ENCODE data around the gene TDO2. TPM values are rescaled to one million over a fixed set of nuclear protein-coding genes. Genes with fewer than 3 reads are reported as not detected.

Gene TDO2
- total RNA-seq, 1 experiment from 2014 or later, result 0.13 TPM

DNA sequence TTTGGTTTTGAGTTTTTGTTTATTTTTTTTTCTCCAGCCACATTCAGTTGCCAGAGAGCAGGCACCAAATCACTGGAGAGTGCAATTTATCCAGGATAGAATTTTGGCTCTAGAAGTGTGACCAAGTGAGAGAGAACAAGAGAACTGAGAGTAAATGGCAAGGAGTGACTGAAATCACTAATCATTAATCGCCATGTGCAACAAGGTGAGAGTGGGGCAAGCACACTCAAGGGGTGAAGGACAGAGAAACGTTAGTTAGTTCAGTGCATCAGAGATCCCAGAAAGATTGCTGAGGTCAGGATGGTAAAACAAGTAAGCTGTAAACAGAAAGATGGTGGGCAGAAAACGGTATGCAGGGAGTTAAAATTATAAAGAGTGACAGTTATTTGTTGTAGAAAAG is 19.6 kb upstream of the TDO2 start:
- POLR2A ChIA-PET, result interaction anchor here (0.7 kb wide), 1 partner anchor 14 kb away, joined by 4 read pairs; no protein-coding TSS in a partner anchor
- CTCF ChIA-PET, result no interaction called here
- no peak overlapping the region for H3K27ac Mint-ChIP-seq

DNA sequence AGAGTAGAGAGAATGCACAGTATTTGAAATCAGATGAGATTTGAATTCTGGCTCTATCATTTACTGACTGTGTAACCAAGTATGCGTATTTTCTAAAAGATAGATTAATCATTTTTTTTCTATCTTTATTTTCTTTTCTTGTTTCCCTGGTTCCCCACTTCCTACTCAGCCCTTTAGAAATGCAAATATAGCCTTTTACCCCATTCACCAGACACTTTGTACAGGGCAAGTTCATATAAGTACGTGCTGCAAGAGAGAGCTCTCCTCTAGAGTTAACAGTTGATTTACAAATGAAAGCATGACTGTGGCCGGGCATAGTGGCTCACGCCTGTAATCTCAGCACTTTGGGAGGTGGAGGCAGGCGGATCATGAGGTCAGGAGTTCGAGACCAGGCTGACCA is 17.8 kb upstream of the TDO2 start:
- POLR2A ChIA-PET, result no interaction called here
- TF ChIP-seq, protein P1, sequence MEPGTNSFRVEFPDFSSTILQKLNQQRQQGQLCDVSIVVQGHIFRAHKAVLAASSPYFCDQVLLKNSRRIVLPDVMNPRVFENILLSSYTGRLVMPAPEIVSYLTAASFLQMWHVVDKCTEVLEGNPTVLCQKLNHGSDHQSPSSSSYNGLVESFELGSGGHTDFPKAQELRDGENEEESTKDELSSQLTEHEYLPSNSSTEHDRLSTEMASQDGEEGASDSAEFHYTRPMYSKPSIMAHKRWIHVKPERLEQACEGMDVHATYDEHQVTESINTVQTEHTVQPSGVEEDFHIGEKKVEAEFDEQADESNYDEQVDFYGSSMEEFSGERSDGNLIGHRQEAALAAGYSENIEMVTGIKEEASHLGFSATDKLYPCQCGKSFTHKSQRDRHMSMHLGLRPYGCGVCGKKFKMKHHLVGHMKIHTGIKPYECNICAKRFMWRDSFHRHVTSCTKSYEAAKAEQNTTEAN (CRISPR knock-in tag; IDR thresholded peaks at IDR 0.05), result no peak
- TF ChIP-seq ATF1 (CRISPR knock-in tag; IDR thresholded peaks at IDR 0.05) (no peak), OVOL2 (CRISPR knock-in tag; IDR thresholded peaks at IDR 0.05; ENCODE audit: borderline replicate concordance) (no peak), TEAD4 (CRISPR knock-in tag; IDR thresholded peaks at IDR 0.05) (no peak), CBFB (CRISPR knock-in tag; IDR thresholded peaks at IDR 0.05; ENCODE audit: low read depth) (no peak), GRHL2 (CRISPR knock-in tag; IDR thresholded peaks at IDR 0.05; ENCODE audit: insufficient replicate concordance, severe bottlenecking) (no peak), SMAD3 (CRISPR knock-in tag; IDR thresholded peaks at IDR 0.05; ENCODE audit: borderline replicate concordance) (no peak), GTF2I (CRISPR knock-in tag; conservative IDR thresholded peaks at IDR 0.05) (no peak), FOXJ3 (CRISPR knock-in tag; IDR thresholded peaks at IDR 0.05; ENCODE audit: borderline replicate concordance) (no peak), NFYB (CRISPR knock-in tag; conservative IDR thresholded peaks at IDR 0.05; ENCODE audit: low read depth) (no peak), NR2C2 (CRISPR knock-in tag; IDR thresholded peaks at IDR 0.05) (no peak), CREB1 (CRISPR knock-in tag; IDR thresholded peaks at IDR 0.05) (no peak), NFATC4 (CRISPR knock-in tag; IDR thresholded peaks at IDR 0.05) (no peak), ZNF121 (CRISPR knock-in tag; IDR thresholded peaks at IDR 0.05) (no peak), CREM (CRISPR knock-in tag; IDR thresholded peaks at IDR 0.05) (no peak)
- TF ChIP-seq, protein P2, sequence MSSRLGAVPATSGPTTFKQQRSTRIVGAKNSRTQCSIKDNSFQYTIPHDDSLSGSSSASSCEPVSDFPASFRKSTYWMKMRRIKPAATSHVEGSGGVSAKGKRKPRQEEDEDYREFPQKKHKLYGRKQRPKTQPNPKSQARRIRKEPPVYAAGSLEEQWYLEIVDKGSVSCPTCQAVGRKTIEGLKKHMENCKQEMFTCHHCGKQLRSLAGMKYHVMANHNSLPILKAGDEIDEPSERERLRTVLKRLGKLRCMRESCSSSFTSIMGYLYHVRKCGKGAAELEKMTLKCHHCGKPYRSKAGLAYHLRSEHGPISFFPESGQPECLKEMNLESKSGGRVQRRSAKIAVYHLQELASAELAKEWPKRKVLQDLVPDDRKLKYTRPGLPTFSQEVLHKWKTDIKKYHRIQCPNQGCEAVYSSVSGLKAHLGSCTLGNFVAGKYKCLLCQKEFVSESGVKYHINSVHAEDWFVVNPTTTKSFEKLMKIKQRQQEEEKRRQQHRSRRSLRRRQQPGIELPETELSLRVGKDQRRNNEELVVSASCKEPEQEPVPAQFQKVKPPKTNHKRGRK (CRISPR knock-in tag; IDR thresholded peaks at IDR 0.05; ENCODE audit: borderline replicate concordance), result no peak
- TF ChIP-seq, protein P3, sequence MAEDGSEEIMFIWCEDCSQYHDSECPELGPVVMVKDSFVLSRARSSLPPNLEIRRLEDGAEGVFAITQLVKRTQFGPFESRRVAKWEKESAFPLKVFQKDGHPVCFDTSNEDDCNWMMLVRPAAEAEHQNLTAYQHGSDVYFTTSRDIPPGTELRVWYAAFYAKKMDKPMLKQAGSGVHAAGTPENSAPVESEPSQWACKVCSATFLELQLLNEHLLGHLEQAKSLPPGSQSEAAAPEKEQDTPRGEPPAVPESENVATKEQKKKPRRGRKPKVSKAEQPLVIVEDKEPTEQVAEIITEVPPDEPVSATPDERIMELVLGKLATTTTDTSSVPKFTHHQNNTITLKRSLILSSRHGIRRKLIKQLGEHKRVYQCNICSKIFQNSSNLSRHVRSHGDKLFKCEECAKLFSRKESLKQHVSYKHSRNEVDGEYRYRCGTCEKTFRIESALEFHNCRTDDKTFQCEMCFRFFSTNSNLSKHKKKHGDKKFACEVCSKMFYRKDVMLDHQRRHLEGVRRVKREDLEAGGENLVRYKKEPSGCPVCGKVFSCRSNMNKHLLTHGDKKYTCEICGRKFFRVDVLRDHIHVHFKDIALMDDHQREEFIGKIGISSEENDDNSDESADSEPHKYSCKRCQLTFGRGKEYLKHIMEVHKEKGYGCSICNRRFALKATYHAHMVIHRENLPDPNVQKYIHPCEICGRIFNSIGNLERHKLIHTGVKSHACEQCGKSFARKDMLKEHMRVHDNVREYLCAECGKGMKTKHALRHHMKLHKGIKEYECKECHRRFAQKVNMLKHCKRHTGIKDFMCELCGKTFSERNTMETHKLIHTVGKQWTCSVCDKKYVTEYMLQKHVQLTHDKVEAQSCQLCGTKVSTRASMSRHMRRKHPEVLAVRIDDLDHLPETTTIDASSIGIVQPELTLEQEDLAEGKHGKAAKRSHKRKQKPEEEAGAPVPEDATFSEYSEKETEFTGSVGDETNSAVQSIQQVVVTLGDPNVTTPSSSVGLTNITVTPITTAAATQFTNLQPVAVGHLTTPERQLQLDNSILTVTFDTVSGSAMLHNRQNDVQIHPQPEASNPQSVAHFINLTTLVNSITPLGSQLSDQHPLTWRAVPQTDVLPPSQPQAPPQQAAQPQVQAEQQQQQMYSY (CRISPR knock-in tag; IDR thresholded peaks at IDR 0.05), result no peak
- TF ChIP-seq, protein P4, sequence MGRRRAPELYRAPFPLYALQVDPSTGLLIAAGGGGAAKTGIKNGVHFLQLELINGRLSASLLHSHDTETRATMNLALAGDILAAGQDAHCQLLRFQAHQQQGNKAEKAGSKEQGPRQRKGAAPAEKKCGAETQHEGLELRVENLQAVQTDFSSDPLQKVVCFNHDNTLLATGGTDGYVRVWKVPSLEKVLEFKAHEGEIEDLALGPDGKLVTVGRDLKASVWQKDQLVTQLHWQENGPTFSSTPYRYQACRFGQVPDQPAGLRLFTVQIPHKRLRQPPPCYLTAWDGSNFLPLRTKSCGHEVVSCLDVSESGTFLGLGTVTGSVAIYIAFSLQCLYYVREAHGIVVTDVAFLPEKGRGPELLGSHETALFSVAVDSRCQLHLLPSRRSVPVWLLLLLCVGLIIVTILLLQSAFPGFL (CRISPR knock-in tag; IDR thresholded peaks at IDR 0.05; ENCODE audit: borderline replicate concordance), result no peak
- TF ChIP-seq, protein P5, sequence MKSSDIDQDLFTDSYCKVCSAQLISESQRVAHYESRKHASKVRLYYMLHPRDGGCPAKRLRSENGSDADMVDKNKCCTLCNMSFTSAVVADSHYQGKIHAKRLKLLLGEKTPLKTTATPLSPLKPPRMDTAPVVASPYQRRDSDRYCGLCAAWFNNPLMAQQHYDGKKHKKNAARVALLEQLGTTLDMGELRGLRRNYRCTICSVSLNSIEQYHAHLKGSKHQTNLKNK (CRISPR knock-in tag; IDR thresholded peaks at IDR 0.05), result no peak

More for the DNA sequence above, 19.6 kb upstream of the TDO2 start:
- Mint-ChIP-seq H3K4me3 (no peak overlapping the region), H3K36me3 (peaks cover 18% of the 10 kb centered on the region), H3K27me3 (ENCODE audit: low read depth) (no peaks in the 10 kb centered on the region; the same call in 1 of the 2 replicates), H3K9me3 (peaks cover 42% of the 10 kb centered on the region), H3K4me1 (peaks cover 12% of the 10 kb centered on the region)
- DNase-seq (ENCODE audit: low spot score) (no peak), ATAC-seq (no peak)
- TF ChIP-seq NFE2L1 (CRISPR knock-in tag; IDR thresholded peaks at IDR 0.05) (no peak), ZNF416 (CRISPR knock-in tag; IDR thresholded peaks at IDR 0.05) (no peak), JUN (CRISPR knock-in tag; IDR thresholded peaks at IDR 0.05) (no peak), GABPB1 (CRISPR knock-in tag; IDR thresholded peaks at IDR 0.05) (no peak), FOXJ3 (CRISPR knock-in tag; IDR thresholded peaks at IDR 0.05; ENCODE audit: borderline replicate concordance) (no peak)
- TF ChIP-seq, protein P6, sequence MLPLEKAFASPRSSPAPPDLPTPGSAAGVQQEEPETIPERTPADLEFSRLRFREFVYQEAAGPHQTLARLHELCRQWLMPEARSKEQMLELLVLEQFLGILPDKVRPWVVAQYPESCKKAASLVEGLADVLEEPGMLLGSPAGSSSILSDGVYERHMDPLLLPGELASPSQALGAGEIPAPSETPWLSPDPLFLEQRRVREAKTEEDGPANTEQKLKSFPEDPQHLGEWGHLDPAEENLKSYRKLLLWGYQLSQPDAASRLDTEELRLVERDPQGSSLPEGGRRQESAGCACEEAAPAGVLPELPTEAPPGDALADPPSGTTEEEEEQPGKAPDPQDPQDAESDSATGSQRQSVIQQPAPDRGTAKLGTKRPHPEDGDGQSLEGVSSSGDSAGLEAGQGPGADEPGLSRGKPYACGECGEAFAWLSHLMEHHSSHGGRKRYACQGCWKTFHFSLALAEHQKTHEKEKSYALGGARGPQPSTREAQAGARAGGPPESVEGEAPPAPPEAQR (CRISPR knock-in tag; IDR thresholded peaks at IDR 0.05), result no peak
- TF ChIP-seq, protein P7, sequence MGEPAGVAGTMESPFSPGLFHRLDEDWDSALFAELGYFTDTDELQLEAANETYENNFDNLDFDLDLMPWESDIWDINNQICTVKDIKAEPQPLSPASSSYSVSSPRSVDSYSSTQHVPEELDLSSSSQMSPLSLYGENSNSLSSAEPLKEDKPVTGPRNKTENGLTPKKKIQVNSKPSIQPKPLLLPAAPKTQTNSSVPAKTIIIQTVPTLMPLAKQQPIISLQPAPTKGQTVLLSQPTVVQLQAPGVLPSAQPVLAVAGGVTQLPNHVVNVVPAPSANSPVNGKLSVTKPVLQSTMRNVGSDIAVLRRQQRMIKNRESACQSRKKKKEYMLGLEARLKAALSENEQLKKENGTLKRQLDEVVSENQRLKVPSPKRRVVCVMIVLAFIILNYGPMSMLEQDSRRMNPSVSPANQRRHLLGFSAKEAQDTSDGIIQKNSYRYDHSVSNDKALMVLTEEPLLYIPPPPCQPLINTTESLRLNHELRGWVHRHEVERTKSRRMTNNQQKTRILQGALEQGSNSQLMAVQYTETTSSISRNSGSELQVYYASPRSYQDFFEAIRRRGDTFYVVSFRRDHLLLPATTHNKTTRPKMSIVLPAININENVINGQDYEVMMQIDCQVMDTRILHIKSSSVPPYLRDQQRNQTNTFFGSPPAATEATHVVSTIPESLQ (CRISPR knock-in tag; IDR thresholded peaks at IDR 0.05), result no peak

More for the DNA sequence above, 17.8 kb upstream of the TDO2 start:
- Mint-ChIP-seq H3K27me3 (ENCODE audit: low read depth) (no peaks in the 10 kb centered on the region), H3K4me3 (no peak overlapping the region), H3K36me3 (peaks cover 16% of the 10 kb centered on the region), H3K4me1 (peaks cover 12% of the 10 kb centered on the region), H3K9me3 (peaks cover 39% of the 10 kb centered on the region), H3K27ac (no peak overlapping the region)
- CTCF ChIA-PET, result no interaction called here
- peak; percentile 50; the same call in 1 of the 2 replicates for ATAC-seq
- no peak for DNase-seq (ENCODE audit: low spot score)
